OCI-LY1 (cell line): ENCODE data around the gene LRRC66.

Experiments
- H2AFZ ChIP-seq: fragments of 200-600 bp; sonication (generic), shearing (Covaris generic); 2 replicates; pipeline ENCODE4 v1.6.0; 2014; ENCODE audit warnings: antibody characterized with exemption, mild to moderate bottlenecking, low read length
- H3F3A ChIP-seq: fragments of 200-600 bp; sonication (generic), shearing (Covaris generic); 2 replicates; pipeline ENCODE4 v1.6.0; 2014; ENCODE audit warnings: mild to moderate bottlenecking, antibody characterized with exemption, low read length, moderate library complexity; ENCODE audit not compliant: insufficient read depth
- H3K27ac ChIP-seq: fragments of 200-600 bp; sonication (generic); 2 replicates; pipeline ENCODE4 v1.5.1; 2014; ENCODE audit warnings: low read length, mixed run types, mild to moderate bottlenecking, low read depth; ENCODE audit not compliant: poor library complexity, severe bottlenecking
- H3K27me3 ChIP-seq: fragments of 200-600 bp; sonication (generic); 2 replicates; pipeline ENCODE4 v1.6.0; 2014; ENCODE audit warnings: antibody characterized with exemption, mild to moderate bottlenecking, low read length, moderate library complexity; ENCODE audit not compliant: insufficient read depth
- H3K36me3 ChIP-seq: fragments of 200-600 bp; sonication (generic); 2 replicates; pipeline ENCODE4 v1.6.1; 2014; ENCODE audit warnings: mild to moderate bottlenecking, antibody characterized with exemption, low read length, moderate library complexity, mixed read lengths; ENCODE audit not compliant: insufficient read depth
- H3K4me1 ChIP-seq: fragments of 200-600 bp; sonication (generic); 2 replicates; pipeline ENCODE4 v1.5.1; 2014; ENCODE audit warnings: mild to moderate bottlenecking, low read length, moderate library complexity; ENCODE audit not compliant: insufficient read depth, severe bottlenecking
- H3K4me2 ChIP-seq: fragments of 200-600 bp; sonication (generic), shearing (Covaris generic); 2 replicates; pipeline ENCODE4 v1.6.1; 2014; ENCODE audit warnings: low read length
- H3K4me3 ChIP-seq: fragments of 200-600 bp; sonication (generic); 2 replicates; pipeline ENCODE4 v1.5.1; 2014; ENCODE audit warnings: low read length, low read depth, mild to moderate bottlenecking, mixed read lengths; ENCODE audit not compliant: poor library complexity, severe bottlenecking
- H3K79me2 ChIP-seq: fragments of 200-600 bp; shearing (Covaris generic); 2 replicates; pipeline ENCODE4 v1.6.1; 2016; ENCODE audit warnings: mixed run types, low read length, mixed read lengths; ENCODE audit not compliant: insufficient read depth
- H3K9ac ChIP-seq: fragments of 200-600 bp; sonication (generic), shearing (Covaris generic); 2 replicates; pipeline ENCODE4 v1.6.1; 2014; ENCODE audit warnings: mild to moderate bottlenecking, low read length, mixed read lengths
- H3K9me2 ChIP-seq: fragments of 200-600 bp; sonication (generic), shearing (Covaris generic); 2 replicates; pipeline ENCODE4 v1.6.1; 2014; ENCODE audit warnings: low read depth, mild to moderate bottlenecking, low read length, mixed read lengths
- H3K9me3 ChIP-seq: fragments of 200-600 bp; shearing (Covaris generic); 2 replicates; pipeline ENCODE4 v1.6.1; 2014; ENCODE audit warnings: low read length, mixed read lengths
- H4K20me1 ChIP-seq: fragments of 200-600 bp; sonication (generic), shearing (Covaris generic); 2 replicates; pipeline ENCODE4 v1.6.0; 2016; ENCODE audit warnings: mild to moderate bottlenecking, low read length; ENCODE audit not compliant: insufficient read depth
- CTCF ChIP-seq: fragments of 200-600 bp; sonication (generic), shearing (Covaris generic); IDR thresholded peaks from 2 replicates; pipeline ENCODE4 v1.5.1; 2017; ENCODE audit warnings: mild to moderate bottlenecking, antibody characterized with exemption, low read length, moderate library complexity, mixed read lengths
- EZH2 ChIP-seq: fragments of 200-600 bp; sonication (generic), shearing (Covaris generic); IDR thresholded peaks from 2 replicates; pipeline ENCODE4 v1.8.0; 2017; ENCODE audit warnings: borderline replicate concordance, mixed run types, mild to moderate bottlenecking, antibody characterized with exemption, low read length, moderate library complexity, mixed read lengths

LRRC66 gene

DNA sequence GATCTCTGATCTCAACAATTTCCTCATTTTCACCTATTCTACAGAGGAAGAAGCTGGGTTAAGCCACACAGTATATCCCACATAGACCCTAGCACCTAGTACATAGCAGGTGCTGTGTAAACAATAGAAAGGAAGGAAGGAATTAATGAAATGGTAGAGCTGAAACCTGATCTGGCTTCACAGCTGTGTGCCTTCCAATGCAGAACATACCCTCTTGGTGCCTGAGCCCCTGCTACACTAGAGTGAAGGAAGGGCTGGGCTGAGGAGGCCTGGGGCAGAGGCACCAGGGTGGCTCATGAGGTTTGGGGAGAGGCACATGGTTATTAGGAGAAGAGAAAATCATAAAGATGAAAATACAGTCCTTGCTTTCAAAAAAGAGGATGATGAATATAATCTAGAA is 21.3 kb downstream of the LRRC66 start:
- no peaks in the 10 kb centered on the region for H4K20me1 ChIP-seq
- H3K9me3 ChIP-seq, result no peaks in the 10 kb centered on the region
- no peak overlapping the region for H3K4me3 ChIP-seq
- no peaks in the 10 kb centered on the region for H3K4me1 ChIP-seq
- no peak overlapping the region for H3K27ac ChIP-seq
- H3K36me3 ChIP-seq, result no peaks in the 10 kb centered on the region
- no peaks in the 10 kb centered on the region for H3K79me2 ChIP-seq
- H3K9ac ChIP-seq, result no peak overlapping the region
- H3F3A ChIP-seq, result no peaks in the 10 kb centered on the region
- no peak for TF ChIP-seq EZH2
- TF ChIP-seq CTCF, result no peak
- H3K27me3 ChIP-seq, result no peaks in the 10 kb centered on the region
- no peak overlapping the region for H2AFZ ChIP-seq
- H3K9me2 ChIP-seq, result no peaks in the 10 kb centered on the region
- no peak overlapping the region for H3K4me2 ChIP-seq

GRCh38 chr4:51997647-51998046 is 22.5 kb downstream of the LRRC66 start:
- Histone ChIP-seq H3K27ac (no peak overlapping the region), H3K4me2 (no peak overlapping the region), H4K20me1 (no peaks in the 10 kb centered on the region), H3K9ac (no peak overlapping the region), H2AFZ (no peak overlapping the region), H3K79me2 (no peaks in the 10 kb centered on the region), H3K9me3 (no peaks in the 10 kb centered on the region), H3K4me3 (no peak overlapping the region), H3K4me1 (no peaks in the 10 kb centered on the region), H3F3A (no peaks in the 10 kb centered on the region), H3K36me3 (no peaks in the 10 kb centered on the region), H3K27me3 (no peaks in the 10 kb centered on the region), H3K9me2 (no peaks in the 10 kb centered on the region)
- no peak for TF ChIP-seq EZH2
- TF ChIP-seq CTCF, result no peak; the same call in 1 of the 2 replicates

GRCh38 chr4:51995647-51996220 is 24.4 kb downstream of the LRRC66 start:
- H3K9me3 ChIP-seq, result no peaks in the 10 kb centered on the region
- H3K9ac ChIP-seq, result no peak overlapping the region
- no peaks in the 10 kb centered on the region for H3K4me1 ChIP-seq
- no peaks in the 10 kb centered on the region for H3K79me2 ChIP-seq
- no peaks in the 10 kb centered on the region for H3F3A ChIP-seq
- H3K27ac ChIP-seq, result no peak overlapping the region
- no peaks in the 10 kb centered on the region for H3K36me3 ChIP-seq
- no peaks in the 10 kb centered on the region for H3K9me2 ChIP-seq
- H4K20me1 ChIP-seq, result no peaks in the 10 kb centered on the region
- TF ChIP-seq EZH2 (no peak), CTCF (no peak)
- no peak overlapping the region for H2AFZ ChIP-seq
- no peak overlapping the region for H3K4me2 ChIP-seq
- H3K4me3 ChIP-seq, result no peak overlapping the region
- H3K27me3 ChIP-seq, result no peaks in the 10 kb centered on the region
